LNCaP clone FGC (cell line): ENCODE results near the gene NSL1.

Source experiments
- DNase-seq: peaks from one replicate; pipeline ENCODE4 v3.0.0-alpha.2; 2011; ENCODE audit warnings: low read depth
- H3K4me3 ChIP-seq: 2 replicates; pipeline ENCODE4 v1.5.1; 2011; ENCODE audit warnings: mild to moderate bottlenecking, low read depth, low read length, control low read depth
- TF ChIP-seq, protein P1 (sequence below): IDR thresholded peaks from 2 replicates; pipeline ENCODE4 v1.5.1; 2012; ENCODE audit warnings: mild to moderate bottlenecking; ENCODE audit not compliant: control insufficient read depth, insufficient read depth; ENCODE audit errors: extremely low read depth

NSL1 gene

DNA sequence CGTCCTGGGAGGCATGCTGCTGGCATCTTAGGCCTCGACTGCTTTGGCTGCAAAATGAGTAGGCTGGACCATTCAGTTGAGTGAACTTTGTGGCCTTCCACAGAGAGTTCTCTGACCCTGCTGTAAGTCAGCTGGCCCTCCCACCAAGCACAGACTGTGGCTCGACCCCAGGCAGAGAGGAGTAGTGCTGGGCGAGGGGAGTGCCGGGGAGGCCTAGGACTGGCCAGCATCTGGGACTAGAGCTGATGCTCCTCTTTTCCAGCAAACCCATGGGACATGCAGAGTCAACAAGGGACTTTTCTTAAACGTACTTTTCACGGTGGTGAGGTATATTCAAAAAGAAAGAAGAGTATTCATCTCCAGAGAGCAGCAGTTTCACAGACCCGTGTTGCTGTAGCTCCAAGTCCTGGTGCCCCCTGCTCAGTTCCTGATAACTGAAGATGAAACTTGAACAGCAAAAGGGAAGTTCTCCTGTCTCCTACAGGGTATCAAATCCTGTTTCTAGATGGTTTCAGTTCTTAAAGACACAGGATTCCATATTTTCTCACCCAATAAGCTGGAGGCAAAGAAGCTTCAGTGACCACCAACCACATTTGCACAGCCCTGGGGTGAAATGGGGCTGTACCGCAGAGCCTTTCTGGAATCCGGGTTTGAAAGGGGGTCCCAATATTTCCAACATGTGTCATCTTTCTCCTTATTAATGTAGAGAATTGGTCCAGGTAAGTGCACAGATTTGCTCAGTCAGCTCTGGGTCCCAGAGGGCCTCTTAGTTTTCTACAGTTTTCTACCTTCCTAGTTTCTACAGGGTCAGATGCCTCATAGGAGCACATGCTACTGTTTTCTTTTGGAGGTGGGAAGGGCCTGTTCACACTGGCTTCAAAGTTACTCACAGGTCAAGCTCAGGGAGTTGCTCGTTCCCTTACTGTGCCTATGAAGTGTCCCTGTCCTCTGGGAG is 112.8 kb downstream of the NSL1 start:
- TF ChIP-seq, protein P1, sequence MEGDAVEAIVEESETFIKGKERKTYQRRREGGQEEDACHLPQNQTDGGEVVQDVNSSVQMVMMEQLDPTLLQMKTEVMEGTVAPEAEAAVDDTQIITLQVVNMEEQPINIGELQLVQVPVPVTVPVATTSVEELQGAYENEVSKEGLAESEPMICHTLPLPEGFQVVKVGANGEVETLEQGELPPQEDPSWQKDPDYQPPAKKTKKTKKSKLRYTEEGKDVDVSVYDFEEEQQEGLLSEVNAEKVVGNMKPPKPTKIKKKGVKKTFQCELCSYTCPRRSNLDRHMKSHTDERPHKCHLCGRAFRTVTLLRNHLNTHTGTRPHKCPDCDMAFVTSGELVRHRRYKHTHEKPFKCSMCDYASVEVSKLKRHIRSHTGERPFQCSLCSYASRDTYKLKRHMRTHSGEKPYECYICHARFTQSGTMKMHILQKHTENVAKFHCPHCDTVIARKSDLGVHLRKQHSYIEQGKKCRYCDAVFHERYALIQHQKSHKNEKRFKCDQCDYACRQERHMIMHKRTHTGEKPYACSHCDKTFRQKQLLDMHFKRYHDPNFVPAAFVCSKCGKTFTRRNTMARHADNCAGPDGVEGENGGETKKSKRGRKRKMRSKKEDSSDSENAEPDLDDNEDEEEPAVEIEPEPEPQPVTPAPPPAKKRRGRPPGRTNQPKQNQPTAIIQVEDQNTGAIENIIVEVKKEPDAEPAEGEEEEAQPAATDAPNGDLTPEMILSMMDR, result no peak

DNA sequence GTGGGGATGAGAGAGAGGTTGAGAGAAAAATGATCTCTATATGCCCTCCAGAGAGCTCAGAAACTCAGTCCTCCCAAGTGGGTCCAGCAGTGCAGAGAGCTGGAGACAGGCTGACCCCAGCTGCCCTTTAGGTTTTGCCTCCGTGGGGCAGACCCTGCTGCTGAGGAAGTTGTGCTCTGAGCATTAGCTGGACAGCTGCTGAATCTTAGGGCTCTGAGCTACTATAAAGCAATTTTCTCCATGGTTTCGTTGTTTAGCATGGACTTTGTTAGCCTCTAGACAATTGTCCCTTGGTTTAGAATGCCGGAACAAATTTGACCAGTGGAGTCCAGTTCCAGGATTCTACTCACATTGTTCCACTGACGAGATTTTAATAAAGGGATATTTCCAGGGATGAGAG is 114.0 kb downstream of the NSL1 start:
- TF ChIP-seq, protein P1, result no peak
- no peak for DNase-seq
- H3K4me3 ChIP-seq, result no peak overlapping the region

More for the DNA sequence above, 112.8 kb downstream of the NSL1 start:
- no peak for DNase-seq
- H3K4me3 ChIP-seq, result no peak overlapping the region

DNA sequence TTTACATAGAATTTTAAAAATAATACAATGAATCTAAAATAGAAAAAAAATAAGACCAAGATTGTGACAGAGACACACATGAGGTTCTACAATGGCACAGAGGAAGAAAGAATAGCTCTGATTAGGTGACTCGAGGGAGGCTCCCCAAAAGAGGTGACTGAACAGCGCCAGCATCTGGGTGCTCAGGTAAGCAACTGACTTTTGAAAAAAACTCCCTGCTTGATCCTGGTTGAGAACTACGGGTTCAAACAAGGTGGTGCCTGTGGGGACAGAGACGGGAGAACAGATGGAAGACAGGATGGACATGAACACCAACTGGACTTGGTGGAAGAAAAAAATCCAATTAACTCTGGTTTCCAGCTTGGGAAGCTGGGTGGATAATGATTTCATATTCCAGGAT is 114.4 kb downstream of the NSL1 start:
- DNase-seq, result no peak
- H3K4me3 ChIP-seq, result no peak overlapping the region
- TF ChIP-seq, protein P1, result no peak
